ENCODE measurements around the gene LRMDA.

DNA sequence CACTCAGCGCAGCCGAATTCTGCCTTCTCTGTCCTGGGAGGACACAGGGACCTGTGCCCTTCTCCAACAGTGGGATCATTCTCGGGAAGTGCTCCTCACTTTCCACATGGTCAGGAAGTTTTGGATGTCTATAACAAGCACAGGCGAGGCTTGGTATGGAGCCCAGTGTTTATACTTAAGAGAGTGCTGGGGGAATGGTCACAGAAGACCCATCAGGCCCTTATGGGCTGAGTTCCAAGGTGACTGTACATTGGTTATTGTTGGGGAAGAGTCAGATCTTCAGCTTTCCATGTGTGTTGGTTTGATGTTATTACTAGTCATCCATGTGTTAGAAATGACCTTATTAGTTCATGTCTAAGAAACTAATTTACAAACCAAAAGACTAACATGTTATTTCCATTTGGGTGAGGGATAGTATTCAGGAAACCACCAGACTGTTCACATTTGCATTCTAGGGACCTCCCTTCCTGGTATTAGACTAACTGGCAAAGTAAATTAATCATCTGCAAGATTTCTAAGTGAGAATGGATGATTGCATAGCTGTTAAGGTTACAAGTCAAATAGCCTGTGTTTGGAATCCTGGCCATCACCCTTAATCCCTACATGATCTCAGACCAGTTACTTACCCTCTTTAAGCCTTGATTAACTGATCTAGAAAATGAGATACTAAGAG lies 834.2 kb downstream of the LRMDA start:
- TF ChIP-seq, protein P1, sequence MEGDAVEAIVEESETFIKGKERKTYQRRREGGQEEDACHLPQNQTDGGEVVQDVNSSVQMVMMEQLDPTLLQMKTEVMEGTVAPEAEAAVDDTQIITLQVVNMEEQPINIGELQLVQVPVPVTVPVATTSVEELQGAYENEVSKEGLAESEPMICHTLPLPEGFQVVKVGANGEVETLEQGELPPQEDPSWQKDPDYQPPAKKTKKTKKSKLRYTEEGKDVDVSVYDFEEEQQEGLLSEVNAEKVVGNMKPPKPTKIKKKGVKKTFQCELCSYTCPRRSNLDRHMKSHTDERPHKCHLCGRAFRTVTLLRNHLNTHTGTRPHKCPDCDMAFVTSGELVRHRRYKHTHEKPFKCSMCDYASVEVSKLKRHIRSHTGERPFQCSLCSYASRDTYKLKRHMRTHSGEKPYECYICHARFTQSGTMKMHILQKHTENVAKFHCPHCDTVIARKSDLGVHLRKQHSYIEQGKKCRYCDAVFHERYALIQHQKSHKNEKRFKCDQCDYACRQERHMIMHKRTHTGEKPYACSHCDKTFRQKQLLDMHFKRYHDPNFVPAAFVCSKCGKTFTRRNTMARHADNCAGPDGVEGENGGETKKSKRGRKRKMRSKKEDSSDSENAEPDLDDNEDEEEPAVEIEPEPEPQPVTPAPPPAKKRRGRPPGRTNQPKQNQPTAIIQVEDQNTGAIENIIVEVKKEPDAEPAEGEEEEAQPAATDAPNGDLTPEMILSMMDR (IDR thresholded peaks at IDR 0.05) = no peak
- TF ChIP-seq POLR2A (IDR thresholded peaks at IDR 0.05) = no peak

Data from tibial nerve (tissue), 3 donors.